ENCODE data around the gene PACRG. TPM values are rescaled to one million over a fixed set of nuclear protein-coding genes. Genes with fewer than 3 reads are reported as not detected.
A peak's percentile ranks its signal among the peaks of the same experiment; 100 is the strongest.

Gene PACRG
- total and polyA plus RNA-seq, 2 of the 8 experiments (the other 6 are each of a cell fraction or from before 2014, with no cell fraction given), result 0.44 to 0.54 TPM

- no peaks in the 10 kb centered on the region for H3K36me3 ChIP-seq (ENCODE audit: control insufficient read depth in 2 of 4, insufficient read depth in 4 of 4, low read length in 3 of 4)
- TF ChIP-seq POU5F1 (IDR thresholded peaks at IDR 0.05; ENCODE audit: low read depth, low read length), result no peak
Observed at GRCh38 chr6:162715601-162716000, 12.2 kb upstream of the PACRG start.

More at GRCh38 chr6:162715601-162716000, 12.2 kb upstream of the PACRG start:
- Histone ChIP-seq H2BK5ac (ENCODE audit: low read depth, low read length) (no peak overlapping the region), H3K27ac (ENCODE audit: low read depth, low read length) (no peak overlapping the region), H3K18ac (ENCODE audit: extremely low read depth, low read length) (no peak overlapping the region), H3K9ac (replicated peaks in 1 of 4; ENCODE audit: extremely low read depth in 1 of 4, low read depth in 3 of 4, low read length in 3 of 4) (no peak overlapping the region), H4K91ac (replicated peaks; ENCODE audit: insufficient read length, low read length) (no peak overlapping the region), H2BK120ac (replicated peaks; ENCODE audit: low read depth, low read length) (no peak overlapping the region), H2BK12ac (ENCODE audit: low read depth, low read length) (peak overlapping the region; percentile 51; the same call in 1 of the 2 replicates), H3K27me3 (replicated peaks in 1 of 4; ENCODE audit: control insufficient read depth in 3 of 4, extremely low read depth in 1 of 4, insufficient read depth in 3 of 4, low read length in 3 of 4) (no peaks in the 10 kb centered on the region), H2BK15ac (ENCODE audit: low read length) (no peak overlapping the region), H4K5ac (ENCODE audit: insufficient read length, low read depth, low read length) (no peak overlapping the region), H2AFZ (ENCODE audit: low read length) (no peak overlapping the region), H3K4me3 (ENCODE audit: extremely low read depth in 1 of 4, insufficient read depth in 2 of 4, low read depth in 3 of 4, low read length in 4 of 4) (no peak overlapping the region), H3K4me1 (replicated peaks in 1 of 4; ENCODE audit: control insufficient read depth in 3 of 4, insufficient read depth in 4 of 4, low read length in 3 of 4) (peaks cover 0 to 5% (median 2%) of the 10 kb centered on the region in 4 experiments; a peak in 3 of 7 replicates), H3K23ac (ENCODE audit: insufficient read length) (no peak overlapping the region), H3K79me2 (ENCODE audit: control insufficient read depth in 1 of 2, insufficient read depth in 2 of 2, low read length in 2 of 2) (no peaks in the 10 kb centered on the region), H2BK20ac (ENCODE audit: low read length) (no peak overlapping the region), H3K56ac (replicated peaks; ENCODE audit: insufficient read length, low read depth, low read length) (no peak overlapping the region), H2AK5ac (ENCODE audit: low read depth, low read length) (no peak overlapping the region), H3K14ac (ENCODE audit: insufficient read length) (no peak overlapping the region), H3K9me3 (ENCODE audit: insufficient read depth in 2 of 2, low read depth in 1 of 2, low read length in 1 of 2) (0 out of 4 replicates have a peak, but pooled peaks cover 0 to 2% of the 10 kb centered on the region in 2 experiments), H3K4me2 (ENCODE audit: insufficient read depth in 1 of 2, low read depth in 2 of 2, low read length in 2 of 2) (no peak overlapping the region), H3K79me1 (ENCODE audit: low read depth, low read length) (no peaks in the 10 kb centered on the region), H3K23me2 (ENCODE audit: low read depth, low read length) (no peaks in the 10 kb centered on the region), H4K20me1 (replicated peaks in 1 of 2; ENCODE audit: control insufficient read depth in 1 of 2, insufficient read depth in 2 of 2, low read length in 2 of 2) (no peaks in the 10 kb centered on the region), H3K4ac (replicated peaks; ENCODE audit: insufficient read length, low read depth, low read length) (no peak overlapping the region), H4K8ac (ENCODE audit: extremely low read depth, insufficient read depth, low read length) (no peak overlapping the region)
- no peak for DNase-seq (ENCODE audit: low read depth in 1 of 2, low spot score in 2 of 2)
- ChIA-PET CTCF (ENCODE audit: partially characterized antibody) (interaction anchor here (2.0 kb wide), 1 partner anchor 10 kb away, joined by 7 read pairs; no protein-coding TSS in a partner anchor), POLR2A (ENCODE audit: partially characterized antibody) (no interaction called here)
- WGBS, 2 experiments (ENCODE audit: extremely low coverage in 1 of 2, insufficient coverage in 1 of 2, insufficient read length in 1 of 2, insufficient replicate concordance in 2 of 2, low coverage in 1 of 2, low lambda C conversion rate in 2 of 2, missing lambda C conversion rate in 1 of 2), result 94% methylated on average over 6 of the region's 6 CpGs; no CpG with 5 or more reads in 1 of the 2 experiments
- FAIRE-seq, result no peak
